Stimulated activated CD4-positive, alpha-beta T cell treated with anti-CD3 and anti-CD28 coated beads, TNF-alpha, amount 100 ng/mL, for 24 hours (primary cell): Measurements from ENCODE around the gene MORF4L1.
"Not testable (repeated sequence)": the region's sequence is repeated elsewhere in the genome, so short reads cannot be mapped to it uniquely, and the experiment has no call there.

Experiments
- DNase-seq, 3 experiments: peaks; one replicate each; pipeline ENCODE4 v3.0.0-alpha.2; 2020; ENCODE audit warnings: low read depth in 3 of 3

Gene MORF4L1

GRCh38 chr15:78925956-78926743 is 53.5 kb downstream of the MORF4L1 start:
- no peak for DNase-seq

- DNase-seq, result no peak
Measured at GRCh38 chr15:78927077-78927790, 54.5 kb downstream of the MORF4L1 start.

- DNase-seq, result not testable (repeated sequence)
Measured at GRCh38 chr15:78928176-78928575, 55.5 kb downstream of the MORF4L1 start.

- DNase-seq, result no peak
Measured at GRCh38 chr15:78928616-78929093, 56.0 kb downstream of the MORF4L1 start.

- DNase-seq, result no peak
Measured at GRCh38 chr15:78929536-78930264, 57.0 kb downstream of the MORF4L1 start.

GRCh38 chr15:78930577-78931388 is 58.1 kb downstream of the MORF4L1 start:
- no peak for DNase-seq

- DNase-seq, result no peak
Measured at GRCh38 chr15:78931439-78932257, 59.0 kb downstream of the MORF4L1 start.

- no peak for DNase-seq
Measured at GRCh38 chr15:78932258-78932808, 59.6 kb downstream of the MORF4L1 start.

GRCh38 chr15:78933187-78933822 is 60.6 kb downstream of the MORF4L1 start:
- no peak for DNase-seq

- DNase-seq, result no peak
Measured at GRCh38 chr15:78933823-78934654, 61.3 kb downstream of the MORF4L1 start.

- no peak for DNase-seq
Measured at GRCh38 chr15:78934655-78935023, 61.9 kb downstream of the MORF4L1 start.

- no peak for DNase-seq
Measured at GRCh38 chr15:78937132-78937739, 64.5 kb downstream of the MORF4L1 start.

GRCh38 chr15:78938658-78939488 is 66.2 kb downstream of the MORF4L1 start:
- DNase-seq, result no peak

- no peak for DNase-seq
Measured at GRCh38 chr15:78942741-78943140, 70.1 kb downstream of the MORF4L1 start.

GRCh38 chr15:78943692-78944091 is 71.0 kb downstream of the MORF4L1 start:
- DNase-seq, result no peak

GRCh38 chr15:78944202-78944625 is 71.5 kb downstream of the MORF4L1 start:
- DNase-seq, result no peak

- peak; percentile 40 to 71 (median 42) for DNase-seq
Measured at GRCh38 chr15:78944669-78945407, 72.1 kb downstream of the MORF4L1 start, which contains the start of gene CTSH. TSS of gene CTSH (minus strand) at chr15:78945046. CDS start at chr15:78944981, 65 bp downstream.
